ENCODE results near the gene SLC43A1. TPM values are rescaled to one million over a fixed set of nuclear protein-coding genes. Genes with fewer than 3 reads are reported as not detected.

Gene SLC43A1
- total RNA-seq, 1 experiment from 2014 or later = 11.8 TPM

DNA sequence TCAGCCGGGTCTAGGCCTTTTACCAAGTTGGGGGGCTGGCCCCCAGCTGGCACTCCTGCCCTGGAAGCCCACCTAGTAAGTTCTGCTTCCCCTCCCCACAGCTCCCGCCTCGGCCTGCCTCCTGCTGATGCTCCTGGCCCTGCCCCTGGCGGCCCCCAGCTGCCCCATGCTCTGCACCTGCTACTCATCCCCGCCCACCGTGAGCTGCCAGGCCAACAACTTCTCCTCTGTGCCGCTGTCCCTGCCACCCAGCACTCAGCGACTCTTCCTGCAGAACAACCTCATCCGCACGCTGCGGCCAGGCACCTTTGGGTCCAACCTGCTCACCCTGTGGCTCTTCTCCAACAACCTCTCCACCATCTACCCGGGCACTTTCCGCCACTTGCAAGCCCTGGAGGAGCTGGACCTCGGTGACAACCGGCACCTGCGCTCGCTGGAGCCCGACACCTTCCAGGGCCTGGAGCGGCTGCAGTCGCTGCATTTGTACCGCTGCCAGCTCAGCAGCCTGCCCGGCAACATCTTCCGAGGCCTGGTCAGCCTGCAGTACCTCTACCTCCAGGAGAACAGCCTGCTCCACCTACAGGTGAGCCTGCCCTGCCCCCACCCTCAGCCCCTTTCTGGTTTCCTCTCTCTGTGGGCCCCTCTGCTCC is 47.9 kb downstream of the SLC43A1 start:
- ChIA-PET RAD21 (ENCODE audit: low non-redundant PET in 1 of 2, low total read pairs in 2 of 2, uncharacterized antibody in 2 of 2, unreplicated experiment in 2 of 2) (no interaction called here), POLR2A (no interaction called here), CTCF (no interaction called here)
- no peak overlapping the region for H3K4me2 ChIP-seq (ENCODE audit: low read length)
- peaks cover 0 to 5% of the 10 kb centered on the region in 2 experiments; a peak in 2 of 4 replicates for H3K36me3 ChIP-seq (ENCODE audit: control insufficient read depth in 1 of 2, insufficient read depth in 2 of 2, low read length in 2 of 2)
- no peaks in the 10 kb centered on the region for H3K79me2 ChIP-seq (ENCODE audit: insufficient read depth, low read length)
- no peaks in the 10 kb centered on the region for H3K4me1 ChIP-seq (ENCODE audit: control insufficient read depth in 1 of 2, insufficient read depth in 2 of 2, low read length in 2 of 2)
- BruUV-seq (replicated peaks) = no TSS peak
- H4K20me1 ChIP-seq (ENCODE audit: insufficient read depth) = no peaks in the 10 kb centered on the region
- no peak overlapping the region for H3K27ac ChIP-seq (ENCODE audit: low read depth, low read length)
- no peaks in the 10 kb centered on the region for H3K27me3 ChIP-seq (ENCODE audit: insufficient read depth, low read length)
- H3K9me2 ChIP-seq (ENCODE audit: insufficient read depth) = no peaks in the 10 kb centered on the region
- DNase-seq (ENCODE audit: low read depth, low spot score) = no peak
- H3K9me3 ChIP-seq (ENCODE audit: control insufficient read depth in 1 of 2, insufficient read depth in 1 of 2, low read depth in 1 of 2, low read length in 2 of 2) = no peaks in the 10 kb centered on the region
- no peak overlapping the region for H3K9ac ChIP-seq (ENCODE audit: low read length)
- intact Hi-C loops (cut with micrococcal nuclease) = no loop called here
- no peak overlapping the region for H3K4me3 ChIP-seq (replicated peaks in 1 of 2; ENCODE audit: low read depth in 1 of 2, low read length in 2 of 2)
- TF ChIP-seq, protein P1, sequence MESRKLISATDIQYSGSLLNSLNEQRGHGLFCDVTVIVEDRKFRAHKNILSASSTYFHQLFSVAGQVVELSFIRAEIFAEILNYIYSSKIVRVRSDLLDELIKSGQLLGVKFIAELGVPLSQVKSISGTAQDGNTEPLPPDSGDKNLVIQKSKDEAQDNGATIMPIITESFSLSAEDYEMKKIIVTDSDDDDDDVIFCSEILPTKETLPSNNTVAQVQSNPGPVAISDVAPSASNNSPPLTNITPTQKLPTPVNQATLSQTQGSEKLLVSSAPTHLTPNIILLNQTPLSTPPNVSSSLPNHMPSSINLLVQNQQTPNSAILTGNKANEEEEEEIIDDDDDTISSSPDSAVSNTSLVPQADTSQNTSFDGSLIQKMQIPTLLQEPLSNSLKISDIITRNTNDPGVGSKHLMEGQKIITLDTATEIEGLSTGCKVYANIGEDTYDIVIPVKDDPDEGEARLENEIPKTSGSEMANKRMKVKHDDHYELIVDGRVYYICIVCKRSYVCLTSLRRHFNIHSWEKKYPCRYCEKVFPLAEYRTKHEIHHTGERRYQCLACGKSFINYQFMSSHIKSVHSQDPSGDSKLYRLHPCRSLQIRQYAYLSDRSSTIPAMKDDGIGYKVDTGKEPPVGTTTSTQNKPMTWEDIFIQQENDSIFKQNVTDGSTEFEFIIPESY (IDR thresholded peaks at IDR 0.05; ENCODE audit: extremely low read depth, insufficient replicate concordance, low read length) = no peak
- TF ChIP-seq RAD21 (IDR thresholded peaks at IDR 0.05; ENCODE audit: low read depth) (no peak), CBX3 (IDR thresholded peaks at IDR 0.05; ENCODE audit: low read depth) (no peak), SIN3A (IDR thresholded peaks at IDR 0.05; ENCODE audit: low read depth) (no peak), EGR1 (IDR thresholded peaks at IDR 0.05; ENCODE audit: low read depth) (no peak)
- TF ChIP-seq, protein P2, sequence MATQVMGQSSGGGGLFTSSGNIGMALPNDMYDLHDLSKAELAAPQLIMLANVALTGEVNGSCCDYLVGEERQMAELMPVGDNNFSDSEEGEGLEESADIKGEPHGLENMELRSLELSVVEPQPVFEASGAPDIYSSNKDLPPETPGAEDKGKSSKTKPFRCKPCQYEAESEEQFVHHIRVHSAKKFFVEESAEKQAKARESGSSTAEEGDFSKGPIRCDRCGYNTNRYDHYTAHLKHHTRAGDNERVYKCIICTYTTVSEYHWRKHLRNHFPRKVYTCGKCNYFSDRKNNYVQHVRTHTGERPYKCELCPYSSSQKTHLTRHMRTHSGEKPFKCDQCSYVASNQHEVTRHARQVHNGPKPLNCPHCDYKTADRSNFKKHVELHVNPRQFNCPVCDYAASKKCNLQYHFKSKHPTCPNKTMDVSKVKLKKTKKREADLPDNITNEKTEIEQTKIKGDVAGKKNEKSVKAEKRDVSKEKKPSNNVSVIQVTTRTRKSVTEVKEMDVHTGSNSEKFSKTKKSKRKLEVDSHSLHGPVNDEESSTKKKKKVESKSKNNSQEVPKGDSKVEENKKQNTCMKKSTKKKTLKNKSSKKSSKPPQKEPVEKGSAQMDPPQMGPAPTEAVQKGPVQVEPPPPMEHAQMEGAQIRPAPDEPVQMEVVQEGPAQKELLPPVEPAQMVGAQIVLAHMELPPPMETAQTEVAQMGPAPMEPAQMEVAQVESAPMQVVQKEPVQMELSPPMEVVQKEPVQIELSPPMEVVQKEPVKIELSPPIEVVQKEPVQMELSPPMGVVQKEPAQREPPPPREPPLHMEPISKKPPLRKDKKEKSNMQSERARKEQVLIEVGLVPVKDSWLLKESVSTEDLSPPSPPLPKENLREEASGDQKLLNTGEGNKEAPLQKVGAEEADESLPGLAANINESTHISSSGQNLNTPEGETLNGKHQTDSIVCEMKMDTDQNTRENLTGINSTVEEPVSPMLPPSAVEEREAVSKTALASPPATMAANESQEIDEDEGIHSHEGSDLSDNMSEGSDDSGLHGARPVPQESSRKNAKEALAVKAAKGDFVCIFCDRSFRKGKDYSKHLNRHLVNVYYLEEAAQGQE (IDR thresholded peaks at IDR 0.05; ENCODE audit: low read depth) = no peak
- H2AFZ ChIP-seq (ENCODE audit: low read depth, low read length, poor library complexity, severe bottlenecking) = no peak overlapping the region
- ATAC-seq = no peak
